ENCODE measurements around the gene ABHD17C. TPM values are rescaled to one million over a fixed set of nuclear protein-coding genes. Genes with fewer than 3 reads are reported as not detected.

ABHD17C gene
- total RNA-seq, 1 experiment from 2014 or later, result 4.0 TPM

DNA sequence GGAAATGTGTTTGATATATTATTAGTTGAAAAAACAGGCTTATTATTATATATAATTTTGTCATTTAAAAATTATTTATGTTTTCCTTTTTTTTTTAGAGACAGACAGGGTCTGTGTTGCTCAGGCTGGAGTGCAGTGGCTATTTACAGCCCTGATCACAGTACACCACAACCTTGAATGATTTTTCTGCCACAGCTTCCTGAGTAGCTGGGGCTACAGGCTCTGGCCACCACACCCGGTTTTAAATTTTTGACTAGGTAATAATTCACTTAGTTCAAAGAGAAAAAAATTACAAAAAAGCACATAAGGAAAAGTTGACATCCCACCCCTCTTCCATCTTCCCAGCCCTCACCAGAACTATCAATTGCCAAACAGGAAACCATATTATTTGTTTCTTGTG is 79.4 kb downstream of the ABHD17C start:
- in situ Hi-C loops (cut with HindIII; ENCODE audit: low pct_unique_long_range_greater_than_20kb, low sequenced_read_pairs), result no loop called here

DNA sequence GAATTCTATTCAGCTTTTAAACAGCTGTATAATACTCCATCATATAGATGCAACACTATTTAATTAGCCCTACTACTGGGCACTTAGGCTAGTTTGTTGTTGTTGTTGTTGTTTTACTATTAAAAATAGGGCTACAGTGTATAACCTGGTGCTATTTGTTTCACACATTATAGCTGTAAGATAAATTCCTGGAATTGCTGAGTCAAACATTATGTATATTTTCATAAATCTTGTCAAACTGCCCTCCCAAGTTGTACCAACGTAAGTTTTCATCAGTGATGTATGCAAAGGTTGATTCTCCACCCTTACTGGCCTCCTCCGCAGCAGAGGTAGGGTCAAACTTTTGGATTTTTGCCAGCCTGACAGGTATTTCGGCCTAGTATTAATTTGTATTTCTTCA is 80.2 kb downstream of the ABHD17C start:
- no peak for DNase-seq (ENCODE audit: low read depth)
- in situ Hi-C loops (cut with HindIII; ENCODE audit: low pct_unique_long_range_greater_than_20kb, low sequenced_read_pairs), result loop anchor here (25.0 kb wide), 1 partner anchor 338 kb away; no protein-coding TSS in a partner anchor

More for the DNA sequence above, 79.4 kb downstream of the ABHD17C start:
- no peak for DNase-seq (ENCODE audit: low read depth)

DNA sequence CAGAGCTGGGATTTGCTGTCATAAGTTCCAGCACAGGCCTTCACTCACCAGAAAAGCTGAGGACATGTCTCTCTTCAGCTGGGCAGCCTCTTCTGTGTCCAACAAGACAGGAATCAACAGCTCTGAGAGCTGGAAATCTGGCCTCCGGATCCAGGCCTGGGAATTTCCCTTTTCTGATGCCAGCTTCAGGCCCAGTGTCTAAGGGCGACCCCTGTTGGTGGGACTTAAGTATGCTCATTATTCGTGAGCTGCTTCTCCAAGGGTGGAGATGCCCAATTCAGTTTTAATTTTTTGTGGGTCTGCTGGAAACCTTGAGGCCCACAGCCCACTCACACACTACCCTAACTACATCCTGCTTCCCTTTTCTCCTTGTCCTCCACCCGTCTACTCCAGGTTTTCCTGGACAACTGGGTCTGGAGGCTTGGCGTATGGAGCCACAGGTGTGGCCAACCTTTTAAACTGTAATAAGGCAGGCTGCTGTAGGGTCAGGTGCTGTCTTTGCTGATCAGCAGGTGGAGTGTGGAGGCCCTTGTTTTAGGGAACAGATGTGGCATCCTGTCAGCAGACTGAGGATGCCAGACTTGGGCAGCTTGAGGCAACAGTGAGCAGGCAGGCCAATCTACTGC is 81.4 kb downstream of the ABHD17C start:
- in situ Hi-C loops (cut with HindIII; ENCODE audit: low pct_unique_long_range_greater_than_20kb, low sequenced_read_pairs), result loop anchor here (25.0 kb wide), 1 partner anchor 339 kb away; no protein-coding TSS in a partner anchor
- peak; percentile 56 for DNase-seq (ENCODE audit: low read depth)

DNA sequence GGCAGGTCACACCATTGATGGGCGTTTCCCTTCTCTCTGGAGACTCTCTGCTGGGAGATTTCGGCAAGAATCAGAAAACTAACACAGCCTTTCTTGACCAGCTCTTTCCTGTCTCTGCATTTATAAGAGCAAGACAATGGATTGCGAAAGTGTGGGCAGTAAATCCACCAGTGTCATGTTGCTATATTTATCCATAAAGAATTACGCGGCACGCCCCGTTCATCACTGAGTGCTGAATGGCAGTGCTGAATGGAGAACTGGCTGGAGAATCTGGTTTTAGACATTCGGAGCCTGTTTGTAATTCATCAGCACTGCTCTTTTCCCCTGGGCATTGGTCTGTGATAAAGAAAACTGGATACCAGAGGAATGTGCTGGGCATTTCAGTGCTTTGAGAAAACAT is 82.0 kb downstream of the ABHD17C start:
- in situ Hi-C loops (cut with HindIII; ENCODE audit: low pct_unique_long_range_greater_than_20kb, low sequenced_read_pairs), result loop anchor here (25.0 kb wide), 1 partner anchor 340 kb away; no protein-coding TSS in a partner anchor
- DNase-seq (ENCODE audit: low read depth), result no peak

DNA sequence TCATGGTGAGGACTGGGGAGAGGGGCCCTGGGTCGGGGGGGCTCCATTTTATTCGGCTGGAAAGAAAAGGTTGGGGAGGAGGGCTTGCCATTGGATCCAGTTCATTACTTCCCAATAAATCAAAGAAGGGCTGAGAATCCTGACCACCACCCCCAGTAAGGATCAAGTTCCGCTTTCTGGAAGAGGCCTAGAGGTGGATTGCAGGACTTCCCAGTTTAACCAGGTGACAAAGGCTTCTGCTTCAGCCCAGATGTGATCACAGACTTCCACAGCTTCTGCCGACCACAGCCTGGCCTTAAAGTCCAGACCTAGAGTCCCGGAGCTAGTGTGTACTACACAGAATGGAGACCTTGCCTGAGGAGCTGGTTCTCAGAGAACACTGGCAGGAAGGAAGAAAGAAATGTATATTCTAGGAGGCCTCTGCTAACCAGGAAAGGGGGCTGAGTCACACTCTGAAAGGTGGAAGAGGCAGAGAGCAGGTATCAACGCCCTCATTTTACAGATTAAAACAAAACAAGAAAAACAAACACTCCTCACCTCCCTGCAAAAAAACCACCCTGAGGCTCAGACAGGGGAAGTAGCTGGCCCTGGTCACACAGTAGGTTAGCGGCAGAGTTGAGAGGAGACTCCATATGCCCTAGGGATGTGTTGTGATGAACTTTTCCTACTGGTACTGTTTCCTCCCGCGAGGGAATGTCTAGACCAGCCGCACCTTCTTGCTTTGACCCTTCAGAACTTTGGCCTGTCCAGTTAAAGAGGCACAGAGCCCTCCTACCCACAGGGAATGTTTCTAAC is 82.9 kb downstream of the ABHD17C start:
- no peak for DNase-seq (ENCODE audit: low read depth)
- in situ Hi-C loops (cut with HindIII; ENCODE audit: low pct_unique_long_range_greater_than_20kb, low sequenced_read_pairs), result loop anchor here (25.0 kb wide), 1 partner anchor 341 kb away; no protein-coding TSS in a partner anchor

DNA sequence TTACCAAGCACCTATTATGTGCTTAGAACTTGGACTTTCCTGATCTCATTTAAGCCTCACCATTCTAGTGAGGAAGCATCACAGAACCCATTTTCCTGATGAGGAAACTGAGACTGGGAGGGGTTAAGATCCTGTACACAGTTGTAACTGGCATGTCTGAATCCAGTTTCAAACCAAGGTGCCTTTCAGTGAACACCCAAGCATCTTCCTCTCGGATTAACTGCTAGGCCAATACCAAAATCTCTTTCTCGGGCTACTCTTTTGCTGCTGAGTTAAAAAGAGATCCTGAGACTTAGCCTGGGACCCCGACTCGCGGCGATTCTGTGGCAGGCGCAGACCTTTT is 83.5 kb downstream of the ABHD17C start:
- DNase-seq (ENCODE audit: low read depth), result no peak
- in situ Hi-C loops (cut with HindIII; ENCODE audit: low pct_unique_long_range_greater_than_20kb, low sequenced_read_pairs), result loop anchor here (25.0 kb wide), 1 partner anchor 341 kb away; no protein-coding TSS in a partner anchor

DNA sequence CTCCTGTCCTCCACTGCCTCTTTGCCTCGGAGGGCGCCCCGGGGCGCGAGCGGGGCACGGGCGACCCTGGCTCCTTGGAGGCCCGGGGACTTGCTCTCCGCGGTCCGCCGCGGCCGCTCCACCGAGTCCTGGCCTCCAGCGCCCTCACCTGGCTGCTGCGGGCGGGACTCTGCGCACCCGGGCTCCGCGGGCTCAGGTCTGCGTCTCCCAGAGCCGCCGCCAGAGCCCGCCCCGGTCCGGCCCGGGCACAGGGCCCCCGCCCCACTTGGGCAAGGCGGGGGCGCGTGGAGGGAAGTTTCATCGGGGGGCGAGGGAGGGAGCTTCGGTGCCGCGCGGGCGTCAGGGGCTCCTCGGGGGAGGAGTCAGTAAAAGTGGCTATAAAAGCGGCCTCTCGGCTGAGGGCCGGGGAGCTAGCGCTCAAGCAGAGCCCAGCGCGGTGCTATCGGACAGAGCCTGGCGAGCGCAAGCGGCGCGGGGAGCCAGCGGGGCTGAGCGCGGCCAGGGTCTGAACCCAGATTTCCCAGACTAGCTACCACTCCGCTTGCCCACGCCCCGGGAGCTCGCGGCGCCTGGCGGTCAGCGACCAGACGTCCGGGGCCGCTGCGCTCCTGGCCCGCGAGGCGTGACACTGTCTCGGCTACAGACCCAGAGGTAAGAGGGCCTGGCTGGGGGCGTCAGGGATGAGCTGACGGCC is 84.0 kb downstream of the ABHD17C start, which contains the start of gene CEMIP:
Gene CEMIP, plus strand, starts transcription at position 407 of the 694 bp plus-strand sequence. CDS start 94,510 bp downstream, outside the sequence.
- DNase-seq (ENCODE audit: low read depth), result peak; percentile 67
- in situ Hi-C loops (cut with HindIII; ENCODE audit: low pct_unique_long_range_greater_than_20kb, low sequenced_read_pairs), result loop anchor here (25.0 kb wide), 1 partner anchor 342 kb away; no protein-coding TSS in a partner anchor

DNA sequence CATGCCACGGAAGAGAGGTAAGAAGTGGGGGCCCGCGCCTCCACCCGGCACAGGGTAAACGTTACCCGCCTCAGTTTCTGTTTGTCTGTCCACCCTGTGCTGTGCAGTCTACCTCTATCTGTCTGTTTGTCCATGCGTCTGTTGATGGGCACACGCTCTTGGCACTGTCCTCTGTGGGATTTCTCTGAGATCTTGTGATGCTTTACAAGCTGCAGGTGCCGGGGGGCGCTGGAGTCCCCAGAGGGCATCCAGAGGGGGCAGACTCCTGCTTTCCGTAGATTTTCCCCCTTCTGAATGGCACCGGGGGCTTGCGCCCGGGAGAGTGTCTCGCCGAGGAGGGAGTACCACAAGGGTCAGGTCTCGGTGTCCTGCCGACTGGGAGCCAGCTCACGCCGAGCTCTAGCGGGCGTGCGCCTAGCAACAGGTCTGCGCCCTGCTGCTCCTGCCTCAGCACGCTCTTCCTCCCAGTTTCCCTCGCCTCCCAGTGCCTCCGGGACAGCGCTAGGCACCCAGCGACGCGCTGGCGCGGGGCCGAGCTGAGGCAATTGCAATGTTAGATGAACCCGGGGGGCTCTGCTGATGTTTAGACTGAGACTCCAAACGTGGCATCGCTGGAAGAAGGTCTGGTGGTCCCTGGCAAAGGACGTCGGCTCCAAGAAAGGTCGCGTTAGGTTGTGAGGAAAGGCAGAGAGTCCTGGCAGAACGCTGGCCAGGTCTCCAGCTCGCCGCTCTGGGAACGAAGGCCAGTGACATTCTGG is 84.7 kb downstream of the ABHD17C start:
- DNase-seq (ENCODE audit: low read depth), result no peak
- in situ Hi-C loops (cut with HindIII; ENCODE audit: low pct_unique_long_range_greater_than_20kb, low sequenced_read_pairs), result loop anchor here (25.0 kb wide), 1 partner anchor 343 kb away; no protein-coding TSS in a partner anchor

DNA sequence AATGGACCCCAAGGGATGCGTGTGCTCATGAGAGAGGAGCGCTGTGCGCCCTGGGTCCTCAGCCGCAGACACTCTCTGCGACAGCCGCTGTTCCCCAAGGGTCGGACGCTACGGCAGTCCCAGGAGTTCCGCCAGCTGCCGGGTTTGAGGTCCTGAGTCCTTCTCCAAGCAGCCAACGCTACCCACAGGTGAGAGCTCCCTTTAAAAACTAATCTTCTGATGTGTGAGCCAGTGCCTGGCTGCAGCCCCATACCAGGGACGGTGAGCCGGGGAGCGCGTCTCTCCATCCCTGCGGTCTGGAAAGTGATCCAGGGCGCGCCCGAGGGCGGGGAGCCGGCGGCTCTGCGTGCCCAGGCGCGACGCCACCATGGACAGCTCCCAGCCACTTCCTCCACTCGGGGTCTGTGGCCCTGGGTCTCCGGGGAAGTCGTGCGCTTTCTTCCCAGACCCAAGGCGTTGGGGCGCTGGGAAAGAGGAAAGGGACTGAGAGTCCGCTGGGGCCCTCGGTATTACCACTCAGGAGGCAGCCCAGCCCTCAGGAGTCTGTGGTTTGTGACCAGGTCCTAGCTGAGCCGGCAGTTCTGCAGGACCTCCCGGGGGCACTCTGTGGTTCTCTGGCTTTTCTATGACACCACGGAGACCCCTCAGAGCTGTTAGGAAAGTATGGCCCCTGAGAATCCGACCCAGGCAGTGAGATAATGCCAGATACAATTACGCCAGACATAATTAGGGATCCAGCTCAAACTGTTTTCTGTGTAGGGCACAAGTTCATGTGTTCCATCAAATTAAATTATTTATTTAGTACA is 85.5 kb downstream of the ABHD17C start:
- DNase-seq (ENCODE audit: low read depth), result peak; percentile 47
- in situ Hi-C loops (cut with HindIII; ENCODE audit: low pct_unique_long_range_greater_than_20kb, low sequenced_read_pairs), result loop anchor here (25.0 kb wide), 1 partner anchor 343 kb away; no protein-coding TSS in a partner anchor

DNA sequence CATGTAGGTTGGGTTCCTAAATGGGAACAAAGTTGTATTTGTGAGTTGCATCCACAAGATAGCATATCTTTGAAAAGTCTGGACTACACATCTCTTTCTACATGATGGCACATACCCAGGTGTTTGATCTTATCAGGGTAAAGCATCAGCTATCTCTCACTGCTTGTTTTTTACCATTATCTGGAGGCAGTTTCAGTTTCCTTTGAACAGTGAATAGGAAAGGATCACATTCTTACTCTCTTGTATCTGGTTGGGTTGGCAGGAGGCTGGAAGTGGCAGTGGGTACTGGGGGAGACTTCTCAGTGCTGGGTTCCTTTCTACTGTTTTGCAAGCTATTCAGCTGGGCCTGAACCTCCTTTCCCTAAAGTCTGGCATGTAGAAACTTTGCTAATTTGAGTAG is 88.2 kb downstream of the ABHD17C start:
- no peak for DNase-seq (ENCODE audit: low read depth)
- in situ Hi-C loops (cut with HindIII; ENCODE audit: low pct_unique_long_range_greater_than_20kb, low sequenced_read_pairs), result loop anchor here (25.0 kb wide), 1 partner anchor 346 kb away; no protein-coding TSS in a partner anchor

DNA sequence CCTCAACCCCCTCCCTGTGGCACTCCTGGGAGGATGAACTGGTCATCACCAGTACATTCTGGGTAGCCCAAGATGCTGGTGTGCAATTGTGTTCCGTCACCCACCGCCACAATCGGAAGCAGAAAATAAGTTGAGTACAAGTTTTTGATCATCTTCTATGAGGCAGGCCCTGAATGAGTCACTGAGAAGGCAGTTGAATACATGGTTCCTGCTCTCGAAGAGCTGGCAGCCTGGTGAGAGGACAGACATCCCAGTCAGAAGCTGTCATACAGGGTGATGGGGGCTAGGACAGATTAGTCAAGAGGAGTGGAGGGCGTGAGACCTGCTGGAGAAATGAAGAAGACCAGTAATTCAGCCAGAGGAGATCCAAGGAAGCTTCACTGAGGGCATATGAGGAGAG is 90.2 kb downstream of the ABHD17C start:
- in situ Hi-C loops (cut with HindIII; ENCODE audit: low pct_unique_long_range_greater_than_20kb, low sequenced_read_pairs), result loop anchor here (25.0 kb wide), 1 partner anchor 348 kb away; no protein-coding TSS in a partner anchor
- no peak for DNase-seq (ENCODE audit: low read depth)

DNA sequence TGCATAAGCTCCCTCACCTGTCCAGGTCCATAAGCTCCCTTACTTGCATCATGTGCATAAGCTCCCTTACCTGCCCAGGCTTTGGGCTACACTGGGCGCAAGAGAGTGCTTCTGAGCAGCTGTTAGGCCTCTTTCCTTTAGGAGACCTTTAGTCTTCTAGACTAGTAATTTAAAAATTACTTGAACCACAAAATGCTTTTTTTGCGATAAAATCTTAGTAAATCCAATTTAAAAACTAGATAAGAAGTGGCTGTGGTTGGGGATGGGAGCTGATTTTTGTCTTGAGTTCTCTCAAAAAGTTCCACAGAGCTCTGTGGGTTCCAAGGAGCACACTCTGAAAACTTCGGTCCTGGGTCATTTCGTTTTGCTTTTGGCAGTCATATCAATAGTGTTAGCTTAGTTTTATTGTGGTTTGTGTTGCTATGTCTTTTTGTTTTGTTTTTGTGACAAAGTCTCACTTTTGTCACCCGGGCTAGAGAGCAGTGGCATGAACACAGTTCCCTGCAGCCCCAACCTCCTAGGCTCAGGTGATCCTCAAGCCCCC is 90.8 kb downstream of the ABHD17C start:
- in situ Hi-C loops (cut with HindIII; ENCODE audit: low pct_unique_long_range_greater_than_20kb, low sequenced_read_pairs), result loop anchor here (25.0 kb wide), 1 partner anchor 349 kb away; no protein-coding TSS in a partner anchor
- no peak for DNase-seq (ENCODE audit: low read depth)

DNA sequence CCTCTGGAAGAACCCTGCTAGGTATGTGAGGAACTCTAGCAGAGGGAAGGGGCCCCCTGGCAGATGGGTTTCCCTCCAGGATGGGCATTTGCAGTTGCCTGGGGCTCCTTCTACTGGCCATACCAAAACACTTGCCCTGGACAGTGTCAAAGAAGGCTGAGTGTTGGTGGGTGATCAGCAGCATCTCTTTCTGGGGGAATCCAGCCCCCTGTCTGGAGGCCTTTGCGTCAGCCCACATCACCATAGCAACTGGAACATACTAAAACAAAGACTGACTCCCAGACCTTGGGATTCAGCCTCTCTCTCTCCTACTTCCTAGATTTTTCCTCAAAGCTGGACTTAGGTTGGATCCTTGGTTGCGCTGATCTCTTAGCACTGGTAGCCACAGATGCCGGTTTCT is 92.2 kb downstream of the ABHD17C start:
- no peak for DNase-seq (ENCODE audit: low read depth)
- in situ Hi-C loops (cut with HindIII; ENCODE audit: low pct_unique_long_range_greater_than_20kb, low sequenced_read_pairs), result loop anchor here (25.0 kb wide), 1 partner anchor 350 kb away; no protein-coding TSS in a partner anchor

DNA sequence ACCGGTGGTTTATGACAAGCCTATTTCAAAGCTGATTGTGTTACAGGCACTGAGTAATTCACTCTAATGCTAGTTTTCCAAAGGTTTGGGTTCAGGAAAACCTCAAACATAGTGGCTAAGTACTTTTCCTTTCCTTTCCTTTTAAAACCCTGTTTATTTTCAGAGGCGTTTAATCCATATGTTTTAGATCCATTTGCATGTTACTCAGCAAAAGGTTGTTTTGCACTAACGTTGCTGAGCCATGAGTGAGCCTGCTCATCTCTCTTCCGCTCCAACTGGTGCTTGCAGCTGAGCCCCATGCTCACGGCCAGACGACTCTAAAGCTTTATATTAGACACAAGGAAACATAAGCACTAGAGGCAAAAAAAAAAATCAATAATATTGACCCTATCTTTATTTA is 93.4 kb downstream of the ABHD17C start:
- DNase-seq (ENCODE audit: low read depth), result no peak
- in situ Hi-C loops (cut with HindIII; ENCODE audit: low pct_unique_long_range_greater_than_20kb, low sequenced_read_pairs), result loop anchor here (25.0 kb wide), 1 partner anchor 351 kb away; no protein-coding TSS in a partner anchor

DNA sequence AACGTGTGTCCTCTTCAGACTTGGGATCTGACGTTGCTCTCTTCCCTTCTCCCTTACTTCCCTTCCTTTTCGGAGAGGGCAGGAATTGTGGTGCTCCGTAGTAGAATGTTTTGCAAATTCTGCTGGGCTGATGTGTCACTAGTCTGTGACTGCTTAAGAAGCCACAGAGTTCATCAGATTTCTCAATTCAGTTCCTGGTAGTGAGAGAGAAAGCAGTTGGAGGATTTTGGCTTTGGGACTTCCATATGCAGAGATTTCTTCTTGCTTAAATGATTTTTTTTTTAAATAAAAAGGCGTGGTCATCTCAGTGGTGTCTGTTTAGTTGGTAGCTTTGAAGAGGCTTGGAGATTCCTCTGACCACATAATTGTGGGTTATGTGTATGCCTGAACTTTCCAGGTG is 94.2 kb downstream of the ABHD17C start:
- in situ Hi-C loops (cut with HindIII; ENCODE audit: low pct_unique_long_range_greater_than_20kb, low sequenced_read_pairs), result loop anchor here (25.0 kb wide), 1 partner anchor 352 kb away; no protein-coding TSS in a partner anchor
- DNase-seq (ENCODE audit: low read depth), result no peak

DNA sequence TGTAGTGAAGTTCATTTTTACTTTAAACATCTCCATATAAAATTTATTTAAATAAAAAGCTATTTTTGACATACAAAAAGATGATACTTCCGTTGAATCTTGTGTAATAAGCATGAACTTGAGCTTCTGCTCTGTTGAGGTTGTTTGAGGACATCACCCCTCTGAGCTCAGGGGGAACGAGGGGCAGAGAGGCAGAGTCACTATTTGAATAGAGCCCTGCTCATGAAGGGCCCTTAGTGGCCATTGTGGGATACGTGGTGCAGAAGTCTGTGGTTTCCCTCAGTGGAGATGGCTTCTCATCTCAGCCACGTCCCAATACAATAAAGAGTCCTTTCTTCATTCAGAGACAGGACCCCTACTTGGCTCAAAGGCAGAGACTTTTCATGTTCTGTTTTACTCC is 94.7 kb downstream of the ABHD17C start:
- DNase-seq (ENCODE audit: low read depth), result no peak
- in situ Hi-C loops (cut with HindIII; ENCODE audit: low pct_unique_long_range_greater_than_20kb, low sequenced_read_pairs), result loop anchor here (25.0 kb wide), 1 partner anchor 352 kb away; no protein-coding TSS in a partner anchor
